Measurements from ENCODE around the gene ARMC12.

ARMC12 gene

GRCh38 chr6:35718911-35719381 lies 17.9 kb upstream of the ARMC12 start:
- TF ChIP-seq TAF1 (IDR thresholded peaks at IDR 0.05; ENCODE audit: low read depth), result no peak
- TF ChIP-seq ZBTB7A (IDR thresholded peaks at IDR 0.05; ENCODE audit: low read depth), result no peak
- TF ChIP-seq EP300 (IDR thresholded peaks at IDR 0.05; ENCODE audit: borderline replicate concordance), result no peak
- no peak for TF ChIP-seq MAX (IDR thresholded peaks at IDR 0.05)
- TF ChIP-seq CEBPB (IDR thresholded peaks at IDR 0.05), result no peak
- TF ChIP-seq FOXM1 (IDR thresholded peaks at IDR 0.05; ENCODE audit: borderline replicate concordance, low read depth), result no peak
- no peak for TF ChIP-seq CREB1 (IDR thresholded peaks at IDR 0.05; ENCODE audit: low read depth)
- TF ChIP-seq TEAD4 (IDR thresholded peaks at IDR 0.05), result no peak
- TF ChIP-seq RAD21 (IDR thresholded peaks at IDR 0.05; ENCODE audit: low read depth), result no peak
- no peak for TF ChIP-seq NFIC (IDR thresholded peaks at IDR 0.05)
- TF ChIP-seq USF1 (IDR thresholded peaks at IDR 0.05), result no peak
- no peak for TF ChIP-seq TCF12 (IDR thresholded peaks at IDR 0.05; ENCODE audit: low read depth)
- no peak for TF ChIP-seq EGR1 (IDR thresholded peaks at IDR 0.05)
- TF ChIP-seq YY1 (IDR thresholded peaks at IDR 0.05; ENCODE audit: low read depth), result no peak

- TF ChIP-seq CREB1 (IDR thresholded peaks at IDR 0.05; ENCODE audit: low read depth) (no peak), TAF1 (IDR thresholded peaks at IDR 0.05; ENCODE audit: low read depth) (no peak), NFIC (IDR thresholded peaks at IDR 0.05) (no peak), YY1 (IDR thresholded peaks at IDR 0.05; ENCODE audit: low read depth) (no peak), TCF12 (IDR thresholded peaks at IDR 0.05; ENCODE audit: low read depth) (no peak), TEAD4 (IDR thresholded peaks at IDR 0.05) (no peak), CEBPB (IDR thresholded peaks at IDR 0.05) (no peak), RAD21 (IDR thresholded peaks at IDR 0.05; ENCODE audit: low read depth) (no peak), MAX (IDR thresholded peaks at IDR 0.05) (no peak), EGR1 (IDR thresholded peaks at IDR 0.05) (no peak), REST (IDR thresholded peaks at IDR 0.05; ENCODE audit: low read depth) (no peak), ZBTB7A (IDR thresholded peaks at IDR 0.05; ENCODE audit: low read depth) (no peak), FOXM1 (IDR thresholded peaks at IDR 0.05; ENCODE audit: borderline replicate concordance, low read depth) (no peak), USF1 (IDR thresholded peaks at IDR 0.05) (no peak), EP300 (IDR thresholded peaks at IDR 0.05; ENCODE audit: borderline replicate concordance) (no peak)
These were observed 17.4 kb upstream of the ARMC12 start for GRCh38 chr6:35719404-35719829.

- TF ChIP-seq MAX (IDR thresholded peaks at IDR 0.05), result no peak
- TF ChIP-seq CREB1 (IDR thresholded peaks at IDR 0.05; ENCODE audit: low read depth), result no peak
- no peak for TF ChIP-seq CEBPB (IDR thresholded peaks at IDR 0.05)
- no peak for TF ChIP-seq FOXM1 (IDR thresholded peaks at IDR 0.05; ENCODE audit: borderline replicate concordance, low read depth)
- TF ChIP-seq REST (IDR thresholded peaks at IDR 0.05; ENCODE audit: low read depth), result no peak
- TF ChIP-seq NFIC (IDR thresholded peaks at IDR 0.05), result no peak
- no peak for TF ChIP-seq ZBTB7A (IDR thresholded peaks at IDR 0.05; ENCODE audit: low read depth)
- TF ChIP-seq EP300 (IDR thresholded peaks at IDR 0.05; ENCODE audit: borderline replicate concordance), result no peak
These were observed 16.8 kb upstream of the ARMC12 start for GRCh38 chr6:35719830-35720733.

GRCh38 chr6:35722121-35722761 lies 14.6 kb upstream of the ARMC12 start:
- TF ChIP-seq CREB1 (IDR thresholded peaks at IDR 0.05; ENCODE audit: low read depth) (no peak), YY1 (IDR thresholded peaks at IDR 0.05; ENCODE audit: low read depth) (no peak), RAD21 (IDR thresholded peaks at IDR 0.05; ENCODE audit: low read depth) (no peak), FOXM1 (IDR thresholded peaks at IDR 0.05; ENCODE audit: borderline replicate concordance, low read depth) (no peak), ZBTB7A (IDR thresholded peaks at IDR 0.05; ENCODE audit: low read depth) (no peak), TCF12 (IDR thresholded peaks at IDR 0.05; ENCODE audit: low read depth) (no peak), EGR1 (IDR thresholded peaks at IDR 0.05) (no peak), EP300 (IDR thresholded peaks at IDR 0.05; ENCODE audit: borderline replicate concordance) (no peak), TEAD4 (IDR thresholded peaks at IDR 0.05) (no peak), CEBPB (IDR thresholded peaks at IDR 0.05) (no peak), USF1 (IDR thresholded peaks at IDR 0.05) (no peak), REST (IDR thresholded peaks at IDR 0.05; ENCODE audit: low read depth) (no peak), TAF1 (IDR thresholded peaks at IDR 0.05; ENCODE audit: low read depth) (no peak), MAX (IDR thresholded peaks at IDR 0.05) (no peak), NFIC (IDR thresholded peaks at IDR 0.05) (no peak)

Data from Ishikawa (cell line).